AG04449 (cell line): ENCODE data around the gene ACTR8.

Source experiments
- CTCF ChIA-PET: fragments of 350-600 bp; formaldehyde crosslinking; extraction: SDS; loops from one replicate; lab custom pipeline; 2021; ENCODE audit warnings: antibody characterized with exemption; lab: Yijun Ruan, JAX
- POLR2A ChIA-PET: fragments of 400-600, 350-600 bp; formaldehyde crosslinking; extraction: SDS; loops from one replicate; lab custom pipeline; 2020; ENCODE audit warnings: antibody characterized with exemption, inconsistent platforms; lab: Yijun Ruan, JAX
- DNase-seq: peaks from one replicate; pipeline ENCODE4 v3.0.0-alpha.2; 2010; ENCODE audit warnings: low read depth, low spot score
- H3K4me3 ChIP-seq: 2 replicates; pipeline ENCODE4 v1.5.1; 2011; ENCODE audit warnings: low read depth, mild to moderate bottlenecking, control low read depth, low read length
- CTCF ChIP-seq: IDR thresholded peaks from one replicate; pipeline ENCODE4 v1.5.1; 2011; ENCODE audit warnings: mild to moderate bottlenecking, moderate library complexity, low read length, control low read depth, inconsistent platforms; ENCODE audit not compliant: insufficient read depth; ENCODE audit errors: missing control alignments

The ACTR8 gene

DNA sequence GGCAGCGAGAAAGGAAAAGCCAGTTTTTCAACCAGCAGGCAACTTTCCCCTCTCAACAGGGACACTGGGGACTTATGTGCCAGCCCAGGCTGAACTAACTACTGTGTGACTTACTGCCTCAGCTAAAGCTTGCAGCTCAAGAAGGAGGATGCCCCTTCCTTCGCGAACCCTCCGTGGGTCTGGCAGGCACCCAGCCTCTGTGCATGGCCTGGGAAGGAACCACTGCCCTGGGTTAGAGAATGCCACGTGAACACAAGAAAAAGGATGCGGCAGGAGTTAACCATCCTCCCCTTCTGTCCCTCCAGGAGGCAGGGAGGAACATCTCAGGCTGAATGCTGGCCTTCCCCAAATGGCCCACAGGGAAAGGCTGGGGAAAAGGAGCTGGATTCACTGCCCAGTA lies 64.7 kb downstream of the ACTR8 start:
- CTCF ChIA-PET: no interaction called here
- POLR2A ChIA-PET: no interaction called here
- no peak overlapping the region for H3K4me3 ChIP-seq
- no peak for DNase-seq
- no peak for TF ChIP-seq CTCF
